GM12878 (cell line): ENCODE data around the gene SELENOM. TPM values are rescaled to one million over a fixed set of nuclear protein-coding genes. Genes with fewer than 3 reads are reported as not detected.
A peak's percentile ranks its signal among the peaks of the same experiment; 100 is the strongest.

Experiments
- BHLHE40 ChIP-seq, 2 experiments: fragments of 450-650 bp in 1 of 2; IDR thresholded peaks; 2 replicates each; pipeline ENCODE4 v1.6.1; 2011 to 2017; ENCODE audit warnings: low read depth in 2 of 2, borderline replicate concordance in 1 of 2, improper control_type of control experiment in 1 of 2, low read length in 1 of 2, mild to moderate bottlenecking in 1 of 2
- CEBPB ChIP-seq, 2 experiments: fragments of 150-350 bp in 1 of 2; IDR thresholded peaks; 2 replicates each; pipeline ENCODE4 v1.6.1; 2012 to 2014; ENCODE audit warnings: low read depth in 2 of 2, low read length in 2 of 2, borderline replicate concordance in 1 of 2, inconsistent platforms in 1 of 2
- CHD2 ChIP-seq: IDR thresholded peaks from 2 replicates; pipeline ENCODE4 v1.6.1; 2011; ENCODE audit warnings: low read depth, low read length, improper control_type of control experiment, borderline replicate concordance
- EED ChIP-seq: sonication (generic); IDR thresholded peaks from 2 replicates; pipeline ENCODE4 v1.6.1; 2016; ENCODE audit warnings: antibody characterized with exemption, low read depth
- FOXM1 ChIP-seq: IDR thresholded peaks from 2 replicates; pipeline ENCODE4 v1.6.1; 2012; ENCODE audit warnings: low read depth, mild to moderate bottlenecking, inconsistent platforms, low read length, moderate library complexity
- HCFC1 ChIP-seq: fragments of 150-350 bp; IDR thresholded peaks from 2 replicates; pipeline ENCODE4 v1.6.1; 2014; ENCODE audit warnings: low read length
- IKZF1 ChIP-seq: fragments of 450-650 bp; conservative IDR thresholded peaks from 2 replicates; pipeline ENCODE4 v1.6.1; 2017; ENCODE audit warnings: antibody characterized with exemption, mild to moderate bottlenecking
- KDM1A ChIP-seq: fragments of 200-600 bp; sonication (generic); IDR thresholded peaks from 2 replicates; pipeline ENCODE4 v1.6.1; 2016; ENCODE audit warnings: borderline replicate concordance
- MAX ChIP-seq: IDR thresholded peaks from 2 replicates; pipeline ENCODE4 v1.6.1; 2012; ENCODE audit warnings: low read depth, low read length, improper control_type of control experiment
- MLLT1 ChIP-seq: fragments of 450-650 bp; IDR thresholded peaks from 2 replicates; pipeline ENCODE4 v1.6.1; 2016; ENCODE audit warnings: mild to moderate bottlenecking
- MYB ChIP-seq: fragments of 150-350 bp; IDR thresholded peaks from 2 replicates; pipeline ENCODE4 v1.6.1; 2014; ENCODE audit warnings: mild to moderate bottlenecking, low read depth, low read length, borderline replicate concordance
- MYC ChIP-seq: IDR thresholded peaks from 2 replicates; pipeline ENCODE4 v1.6.1; 2011; ENCODE audit warnings: mild to moderate bottlenecking, low read length, moderate library complexity, inconsistent platforms; ENCODE audit not compliant: insufficient read depth, insufficient replicate concordance, insufficient read length, severe bottlenecking
- NBN ChIP-seq: fragments of 450-650 bp; IDR thresholded peaks from 2 replicates; pipeline ENCODE4 v1.6.1; 2016
- NFYA ChIP-seq: IDR thresholded peaks from 2 replicates; pipeline ENCODE4 v1.6.1; 2011; ENCODE audit warnings: low read depth, mild to moderate bottlenecking, low read length, improper control_type of control experiment, borderline replicate concordance
- NFYB ChIP-seq: IDR thresholded peaks from 2 replicates; pipeline ENCODE4 v1.6.1; 2011; ENCODE audit warnings: low read depth, mild to moderate bottlenecking, low read length, improper control_type of control experiment, moderate library complexity; ENCODE audit not compliant: insufficient read depth
- NR2C2 ChIP-seq: IDR thresholded peaks from 2 replicates; pipeline ENCODE4 v1.6.1; 2011; ENCODE audit warnings: borderline replicate concordance, low read depth; ENCODE audit not compliant: control insufficient read depth, insufficient read length
- NR2F1 ChIP-seq: fragments of 450-650 bp; conservative IDR thresholded peaks from 2 replicates; pipeline ENCODE4 v1.6.1; 2017; ENCODE audit warnings: mild to moderate bottlenecking
- POLR2AphosphoS5 ChIP-seq: IDR thresholded peaks from 2 replicates; pipeline ENCODE4 v1.6.1; 2011; ENCODE audit warnings: mild to moderate bottlenecking, low read length, inconsistent platforms
- SMC3 ChIP-seq: IDR thresholded peaks from 2 replicates; pipeline ENCODE4 v1.6.1; 2011; ENCODE audit warnings: low read length, improper control_type of control experiment, borderline replicate concordance
- TBL1XR1 ChIP-seq: IDR thresholded peaks from 2 replicates; pipeline ENCODE4 v1.6.1; 2012; ENCODE audit warnings: low read depth, low read length, improper control_type of control experiment
- TCF3 ChIP-seq: IDR thresholded peaks from 2 replicates; pipeline ENCODE4 v1.6.1; 2012; ENCODE audit warnings: low read depth, mild to moderate bottlenecking, low read length, borderline replicate concordance; ENCODE audit not compliant: insufficient read depth
- USF1 ChIP-seq: IDR thresholded peaks from 2 replicates; pipeline ENCODE4 v1.6.1; 2011; ENCODE audit warnings: borderline replicate concordance, low read depth, mild to moderate bottlenecking, moderate library complexity, mixed read lengths, low read length; ENCODE audit not compliant: insufficient read depth; ENCODE audit errors: extremely low read length
- polyA plus RNA-seq, 11 experiments: library from polyadenylated mRNA; depleted of rRNA in 4 of 11; unstranded in 6 of 11; stranded (reverse) in 5 of 11; fragments of >200 nt; fragmentation: Nextera tagmentation in 4 of 11; fragmentation: Illumina TruSeq in 1 of 11; extraction: Ambion mirVana in 4 of 11; extraction: Trizol in 1 of 11; gene quantifications; 1 replicate in 1 of 11; 2 replicates in 10 of 11; pipeline versions ENCODE4 v1.2.1 to v1.2.3, GENCODE V29; 2011 to 2016; ENCODE audit warnings: inconsistent platforms in 2 of 11, missing spikeins in 2 of 11, low read depth in 1 of 11
- total RNA-seq, 4 experiments: library from RNA; depleted of rRNA in 3 of 4; stranded (reverse); fragments of >200 nt in 3 of 4; fragmentation: Illumina TruSeq in 1 of 4; extraction: Trizol in 1 of 4; gene quantifications; 2 replicates each; pipeline versions ENCODE4 v1.2.1 to v1.2.3, GENCODE V29; 2013 to 2021
- TF ChIP-seq, protein P1 (sequence below): IDR thresholded peaks from 2 replicates; pipeline ENCODE4 v1.6.1; 2011; ENCODE audit warnings: mild to moderate bottlenecking, low read depth, low read length, moderate library complexity; ENCODE audit not compliant: insufficient replicate concordance
- TF ChIP-seq, protein P2 (sequence below): fragments of 450-650 bp; IDR thresholded peaks from 2 replicates; pipeline ENCODE4 v1.6.1; 2017; ENCODE audit warnings: low read depth, mild to moderate bottlenecking, moderate library complexity

The SELENOM gene
- total and polyA plus RNA-seq, 10 of the 15 experiments (the other 5 are each of a cell fraction or from before 2014, with no cell fraction given): 0.80 to 8.3 (median 2.0) TPM

DNA sequence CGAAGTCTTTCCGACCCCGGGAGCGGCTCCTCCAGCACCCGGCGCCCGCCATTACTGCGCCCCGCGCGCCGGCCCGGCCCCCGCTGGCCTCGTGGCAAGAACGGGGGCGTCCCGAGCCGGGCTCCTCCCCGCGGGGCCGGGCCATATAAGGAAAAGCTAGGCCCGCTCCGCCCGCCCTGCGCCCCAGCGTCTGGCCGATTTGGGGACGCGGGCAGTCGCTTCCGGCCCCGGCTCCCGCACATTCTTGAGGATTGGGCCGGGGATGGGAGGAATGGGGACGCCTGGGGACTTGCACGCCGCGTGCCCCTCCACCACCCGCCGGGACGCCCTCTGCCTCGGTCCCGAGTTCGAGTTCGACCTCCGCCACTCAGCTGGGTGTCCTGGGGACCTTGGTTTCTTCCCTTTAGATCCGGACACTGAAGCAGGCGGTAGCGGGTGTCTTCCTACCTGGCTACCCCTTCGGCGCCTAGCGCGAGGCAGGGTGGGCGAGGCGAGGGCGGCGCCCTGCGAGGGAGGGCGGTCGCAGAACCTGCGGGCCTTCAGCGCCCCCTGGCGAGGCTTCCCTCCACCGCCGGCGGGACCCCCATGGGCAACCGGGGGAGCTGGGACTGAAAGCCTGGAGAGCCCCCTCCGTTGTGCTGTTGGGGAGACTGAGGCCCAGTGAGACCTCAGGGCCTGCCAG lies 22.4 kb downstream of the SELENOM start (continued):
- TF ChIP-seq POLR2AphosphoS5: peak; percentile 89
- no peak for TF ChIP-seq MYB
- no peak; the same call in 1 of the 2 replicates for TF ChIP-seq CHD2
- no peak for TF ChIP-seq NFYA
- no peak for TF ChIP-seq CEBPB (IDR thresholded peaks at IDR 0.05; ENCODE audit: borderline replicate concordance in 1 of 2, low read depth in 2 of 2, low read length in 2 of 2)
- TF ChIP-seq TCF3: peak; percentile 47; the same call in 1 of the 2 replicates
- peak; percentile 26; the same call in 1 of the 2 replicates for TF ChIP-seq EED
- TF ChIP-seq, protein P1, sequence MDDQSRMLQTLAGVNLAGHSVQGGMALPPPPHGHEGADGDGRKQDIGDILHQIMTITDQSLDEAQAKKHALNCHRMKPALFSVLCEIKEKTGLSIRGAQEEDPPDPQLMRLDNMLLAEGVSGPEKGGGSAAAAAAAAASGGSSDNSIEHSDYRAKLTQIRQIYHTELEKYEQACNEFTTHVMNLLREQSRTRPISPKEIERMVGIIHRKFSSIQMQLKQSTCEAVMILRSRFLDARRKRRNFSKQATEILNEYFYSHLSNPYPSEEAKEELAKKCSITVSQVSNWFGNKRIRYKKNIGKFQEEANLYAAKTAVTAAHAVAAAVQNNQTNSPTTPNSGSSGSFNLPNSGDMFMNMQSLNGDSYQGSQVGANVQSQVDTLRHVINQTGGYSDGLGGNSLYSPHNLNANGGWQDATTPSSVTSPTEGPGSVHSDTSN: no peak
- peak; percentile 68 for TF ChIP-seq MAX
- no peak for TF ChIP-seq NR2C2
- TF ChIP-seq NFYB: no peak
- no peak for TF ChIP-seq TBL1XR1
- TF ChIP-seq SMC3: peak; percentile 39; the same call in 1 of the 2 replicates
- no peak for TF ChIP-seq FOXM1
- TF ChIP-seq MYC: peak; percentile 70
- TF ChIP-seq HCFC1: no peak
- TF ChIP-seq, protein P2, sequence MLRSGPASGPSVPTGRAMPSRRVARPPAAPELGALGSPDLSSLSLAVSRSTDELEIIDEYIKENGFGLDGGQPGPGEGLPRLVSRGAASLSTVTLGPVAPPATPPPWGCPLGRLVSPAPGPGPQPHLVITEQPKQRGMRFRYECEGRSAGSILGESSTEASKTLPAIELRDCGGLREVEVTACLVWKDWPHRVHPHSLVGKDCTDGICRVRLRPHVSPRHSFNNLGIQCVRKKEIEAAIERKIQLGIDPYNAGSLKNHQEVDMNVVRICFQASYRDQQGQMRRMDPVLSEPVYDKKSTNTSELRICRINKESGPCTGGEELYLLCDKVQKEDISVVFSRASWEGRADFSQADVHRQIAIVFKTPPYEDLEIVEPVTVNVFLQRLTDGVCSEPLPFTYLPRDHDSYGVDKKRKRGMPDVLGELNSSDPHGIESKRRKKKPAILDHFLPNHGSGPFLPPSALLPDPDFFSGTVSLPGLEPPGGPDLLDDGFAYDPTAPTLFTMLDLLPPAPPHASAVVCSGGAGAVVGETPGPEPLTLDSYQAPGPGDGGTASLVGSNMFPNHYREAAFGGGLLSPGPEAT: no peak; the same call in 1 of the 2 replicates
- TF ChIP-seq BHLHE40 (IDR thresholded peaks at IDR 0.05; ENCODE audit: borderline replicate concordance in 1 of 2, low read depth in 2 of 2, low read length in 1 of 2): peak in 1 of 2 experiments; percentile 32; a peak in 2 of 4 replicates
- peak; percentile 81 for TF ChIP-seq IKZF1
- peak; percentile 76 for TF ChIP-seq NBN
- TF ChIP-seq NR2F1: peak; percentile 56; the same call in 1 of the 2 replicates
- peak; percentile 40 for TF ChIP-seq USF1
- 0 out of 2 replicates have a peak, but pooled peaks have one; percentile 17 for TF ChIP-seq MLLT1
- TF ChIP-seq KDM1A: no peak
